ENCODE data around the gene MRNIP. TPM values are rescaled to one million over a fixed set of nuclear protein-coding genes. Genes with fewer than 3 reads are reported as not detected.

MRNIP gene
- total RNA-seq, 4 donors from 2014 or later: 17.9 to 50.6 (median 34.3) TPM

DNA sequence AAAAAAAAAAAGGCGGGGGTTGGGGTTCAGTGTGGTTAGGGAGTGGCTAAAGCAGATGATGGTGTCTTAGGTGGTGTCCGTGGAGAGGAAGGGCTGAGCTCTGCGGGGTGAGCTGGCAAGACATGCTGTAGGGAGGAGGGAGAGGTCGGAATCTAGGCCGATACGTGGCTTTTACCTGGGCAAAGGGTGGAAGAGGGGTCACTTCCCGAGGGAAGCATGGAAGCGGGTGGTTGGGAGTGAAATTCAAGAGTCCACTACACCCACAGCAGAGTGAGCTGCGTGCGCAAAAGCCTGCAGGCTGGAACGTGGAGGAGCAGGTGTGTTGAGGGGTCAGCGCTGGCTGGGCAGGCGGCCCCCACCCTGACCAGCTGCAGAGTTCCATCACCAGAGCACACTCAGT lies 31.3 kb upstream of the MRNIP start:
- H3K9me3 ChIP-seq: no peaks in the 10 kb centered on the region
- H3K4me3 ChIP-seq: no peak overlapping the region
- WGBS, 2 donors (ENCODE audit: low coverage in 1 of 2): 80 to 89% methylated on average over 5 to 10 of the region's 13 CpGs
- no peaks in the 10 kb centered on the region for H3K4me1 ChIP-seq
- no peaks in the 10 kb centered on the region for H3K27me3 ChIP-seq
- no peak for ATAC-seq
- peaks cover 0 to 100% of the 10 kb centered on the region in 2 donors for H3K36me3 ChIP-seq
- no peak for TF ChIP-seq POLR2A (IDR thresholded peaks at IDR 0.05)
- TF ChIP-seq, protein P1, sequence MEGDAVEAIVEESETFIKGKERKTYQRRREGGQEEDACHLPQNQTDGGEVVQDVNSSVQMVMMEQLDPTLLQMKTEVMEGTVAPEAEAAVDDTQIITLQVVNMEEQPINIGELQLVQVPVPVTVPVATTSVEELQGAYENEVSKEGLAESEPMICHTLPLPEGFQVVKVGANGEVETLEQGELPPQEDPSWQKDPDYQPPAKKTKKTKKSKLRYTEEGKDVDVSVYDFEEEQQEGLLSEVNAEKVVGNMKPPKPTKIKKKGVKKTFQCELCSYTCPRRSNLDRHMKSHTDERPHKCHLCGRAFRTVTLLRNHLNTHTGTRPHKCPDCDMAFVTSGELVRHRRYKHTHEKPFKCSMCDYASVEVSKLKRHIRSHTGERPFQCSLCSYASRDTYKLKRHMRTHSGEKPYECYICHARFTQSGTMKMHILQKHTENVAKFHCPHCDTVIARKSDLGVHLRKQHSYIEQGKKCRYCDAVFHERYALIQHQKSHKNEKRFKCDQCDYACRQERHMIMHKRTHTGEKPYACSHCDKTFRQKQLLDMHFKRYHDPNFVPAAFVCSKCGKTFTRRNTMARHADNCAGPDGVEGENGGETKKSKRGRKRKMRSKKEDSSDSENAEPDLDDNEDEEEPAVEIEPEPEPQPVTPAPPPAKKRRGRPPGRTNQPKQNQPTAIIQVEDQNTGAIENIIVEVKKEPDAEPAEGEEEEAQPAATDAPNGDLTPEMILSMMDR (IDR thresholded peaks at IDR 0.05): no peak
- no peak for TF ChIP-seq POLR2AphosphoS5 (IDR thresholded peaks at IDR 0.05)
- TF ChIP-seq EP300 (IDR thresholded peaks at IDR 0.05): no peak
- H3K27ac ChIP-seq: no peak overlapping the region

GRCh38 chr5:179887802-179888201 lies 29.2 kb upstream of the MRNIP start:
- H3K36me3 ChIP-seq: peaks cover 0 to 100% of the 10 kb centered on the region in 2 donors
- TF ChIP-seq POLR2AphosphoS5 (IDR thresholded peaks at IDR 0.05) (no peak), EP300 (IDR thresholded peaks at IDR 0.05) (no peak), POLR2A (IDR thresholded peaks at IDR 0.05) (no peak)
- TF ChIP-seq, protein P1 (IDR thresholded peaks at IDR 0.05): no peak
- no peak overlapping the region for H3K4me3 ChIP-seq
- no peaks in the 10 kb centered on the region for H3K27me3 ChIP-seq
- peaks cover 0 to 14% (median 0%) of the 10 kb centered on the region in 3 donors for H3K9me3 ChIP-seq
- WGBS, 2 donors (ENCODE audit: low coverage in 1 of 2): no CpG with 5 or more reads among the region's 6 CpGs
- no peak for ATAC-seq
- H3K27ac ChIP-seq: no peak overlapping the region
- H3K4me1 ChIP-seq: no peaks in the 10 kb centered on the region

- TF ChIP-seq POLR2AphosphoS5 (IDR thresholded peaks at IDR 0.05) (no peak), EP300 (IDR thresholded peaks at IDR 0.05) (no peak)
- TF ChIP-seq, protein P1 (IDR thresholded peaks at IDR 0.05): no peak
- Histone ChIP-seq H3K27ac (no peak overlapping the region), H3K4me1 (no peaks in the 10 kb centered on the region), H3K4me3 (no peak overlapping the region), H3K9me3 (peaks cover 0 to 20% (median 0%) of the 10 kb centered on the region in 3 donors), H3K27me3 (no peaks in the 10 kb centered on the region), H3K36me3 (peaks cover 0 to 98% of the 10 kb centered on the region in 2 donors)
- 90 to 93% methylated on average over 3 to 8 of the region's 11 CpGs for WGBS, 2 donors (ENCODE audit: low coverage in 1 of 2)
- ATAC-seq: no peak
These were observed 28.5 kb upstream of the MRNIP start for GRCh38 chr5:179887095-179887494.

DNA sequence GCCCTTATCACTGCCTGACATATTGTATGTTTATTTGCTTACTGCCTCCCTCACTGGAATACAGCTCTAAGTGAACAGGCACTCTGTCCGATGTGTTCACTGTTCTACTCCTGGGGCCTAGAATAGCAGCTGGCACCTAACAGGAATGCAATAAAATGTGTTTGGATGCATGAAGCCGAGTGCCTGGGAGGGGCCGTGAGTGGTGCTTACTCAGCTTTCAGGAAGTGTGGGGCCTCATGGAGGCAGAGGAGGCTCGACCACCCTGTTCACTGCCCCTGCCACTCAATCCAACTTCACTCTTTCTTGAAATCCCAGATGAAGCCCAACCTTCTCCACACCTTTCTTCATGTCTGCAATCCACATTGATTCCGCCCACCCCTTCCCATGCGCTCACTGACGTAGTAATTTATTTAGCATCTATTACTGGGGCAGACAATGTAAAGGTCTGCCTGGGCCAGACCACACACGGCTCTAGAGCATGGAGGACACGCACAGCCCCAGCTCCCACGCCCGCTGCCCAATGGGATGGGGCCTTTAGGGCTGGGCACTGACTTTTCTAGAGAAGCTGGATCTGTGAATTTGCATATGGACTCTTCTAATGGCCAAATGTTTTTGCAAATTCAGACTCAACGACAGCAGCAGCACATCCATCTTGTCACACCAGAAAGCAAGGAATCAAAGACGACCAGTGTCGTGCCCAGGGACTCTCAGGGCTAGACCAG lies 27.7 kb upstream of the MRNIP start:
- Histone ChIP-seq H3K4me1 (no peaks in the 10 kb centered on the region), H3K27ac (no peak overlapping the region), H3K36me3 (peaks cover 0 to 91% of the 10 kb centered on the region in 2 donors), H3K4me3 (no peak overlapping the region), H3K9me3 (peaks cover 0 to 20% (median 0%) of the 10 kb centered on the region in 3 donors), H3K27me3 (no peaks in the 10 kb centered on the region)
- 72 to 80% methylated on average over 3 to 12 of the region's 14 CpGs for WGBS, 2 donors (ENCODE audit: low coverage in 1 of 2)
- TF ChIP-seq POLR2A (IDR thresholded peaks at IDR 0.05) (no peak), EP300 (IDR thresholded peaks at IDR 0.05) (no peak)
- ATAC-seq: no peak

DNA sequence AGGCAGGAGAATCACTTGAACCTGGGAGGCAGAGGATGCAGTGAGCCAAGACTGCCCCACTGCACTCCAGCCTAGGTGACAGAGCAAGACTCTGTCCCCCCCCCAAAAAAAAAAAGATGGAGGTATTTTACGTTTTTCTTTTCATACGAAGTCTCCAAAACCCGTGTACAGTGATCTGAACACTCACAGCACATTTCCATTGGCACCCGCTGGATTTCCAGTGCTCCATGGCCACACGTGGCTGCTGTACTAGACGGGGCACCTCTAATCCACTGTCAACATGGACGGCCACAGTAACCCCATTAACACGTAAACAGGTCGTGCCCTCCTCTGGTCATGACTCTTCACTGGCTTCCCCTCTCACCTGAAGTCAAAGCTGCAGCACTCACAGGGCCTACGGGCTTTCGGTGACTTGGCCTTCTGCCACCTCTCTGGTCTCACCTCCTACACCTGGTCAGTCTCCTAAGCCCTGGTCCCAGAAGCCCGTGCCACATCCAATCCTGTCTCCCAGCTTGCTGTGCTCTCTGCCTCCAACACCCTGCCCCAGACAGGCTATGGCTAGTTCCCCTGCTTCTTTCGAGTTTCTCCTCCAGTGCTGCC lies 27.0 kb upstream of the MRNIP start:
- TF ChIP-seq POLR2AphosphoS5 (IDR thresholded peaks at IDR 0.05) (no peak), EP300 (IDR thresholded peaks at IDR 0.05) (no peak), POLR2A (IDR thresholded peaks at IDR 0.05) (no peak)
- TF ChIP-seq, protein P1 (IDR thresholded peaks at IDR 0.05): no peak
- peaks cover 0 to 20% (median 0%) of the 10 kb centered on the region in 3 donors for H3K9me3 ChIP-seq
- no peaks in the 10 kb centered on the region for H3K4me1 ChIP-seq
- peaks cover 0 to 83% of the 10 kb centered on the region in 2 donors for H3K36me3 ChIP-seq
- H3K4me3 ChIP-seq: no peak overlapping the region
- no peak overlapping the region for H3K27ac ChIP-seq
- 91 to 94% methylated on average over 10 to 12 of the region's 13 CpGs for whole genome bisulfite sequencing, 2 donors (ENCODE audit: low coverage in 1 of 2)
- no peaks in the 10 kb centered on the region for H3K27me3 ChIP-seq
- no peak for ATAC-seq

Data from gastroesophageal sphincter (tissue), 4 donors.